RWPE1 (cell line): ENCODE data around the gene BACH2.

ENCODE experiments used
- CTCF ChIA-PET: fragments of 350-600 bp; sonication (Branson Sonifier 250); formaldehyde crosslinking; extraction: SDS; loops from one replicate; lab custom pipeline; 2021; lab: Yijun Ruan, JAX
- POLR2A ChIA-PET: fragments of 400-600 bp; formaldehyde crosslinking; extraction: SDS; loops from one replicate; lab custom pipeline; 2020; ENCODE audit warnings: antibody characterized with exemption; ENCODE audit not compliant: low non-redundant PET; lab: Yijun Ruan, JAX
- DNase-seq: peaks from one replicate; pipeline ENCODE4 v3.0.0; 2012; ENCODE audit warnings: low spot score
- H3K27ac ChIP-seq: fragments of 450-650 bp; 2 replicates; pipeline ENCODE4 v1.5.1; 2017
- CTCF ChIP-seq: fragments of 450-650 bp; conservative IDR thresholded peaks from 2 replicates; pipeline ENCODE4 v1.5.1; 2017; ENCODE audit warnings: low read depth, mild to moderate bottlenecking

The BACH2 gene

GRCh38 chr6:89993411-89993810 lies 303.2 kb downstream of the BACH2 start:
- DNase-seq: no peak

GRCh38 chr6:89992818-89993217 lies 303.8 kb downstream of the BACH2 start:
- no peak for TF ChIP-seq CTCF
- POLR2A ChIA-PET: no interaction called here
- CTCF ChIA-PET: no interaction called here
- DNase-seq: no peak
- H3K27ac ChIP-seq: no peak overlapping the region

More at GRCh38 chr6:89993411-89993810, 303.2 kb downstream of the BACH2 start:
- H3K27ac ChIP-seq: no peak overlapping the region
- ChIA-PET CTCF (no interaction called here), POLR2A (no interaction called here)
- TF ChIP-seq CTCF: no peak

GRCh38 chr6:89989742-89990141 lies 306.9 kb downstream of the BACH2 start:
- no peak overlapping the region for H3K27ac ChIP-seq
- CTCF ChIA-PET: no interaction called here
- no peak for TF ChIP-seq CTCF
- POLR2A ChIA-PET: no interaction called here
- no peak for DNase-seq

- CTCF ChIA-PET: interaction anchor here (0.5 kb wide), 1 partner anchor 1092 kb away, joined by 3 read pairs; no protein-coding TSS in a partner anchor
- POLR2A ChIA-PET: no interaction called here
- no peak overlapping the region for H3K27ac ChIP-seq
- DNase-seq: no peak
- no peak for TF ChIP-seq CTCF
Measured at GRCh38 chr6:89987830-89988229, 308.8 kb downstream of the BACH2 start.

- H3K27ac ChIP-seq: no peak overlapping the region
- CTCF ChIA-PET: no interaction called here
- no peak for DNase-seq
- TF ChIP-seq CTCF: no peak
- POLR2A ChIA-PET: no interaction called here
Measured at GRCh38 chr6:89987140-89987539, 309.5 kb downstream of the BACH2 start.

- CTCF ChIA-PET: interaction anchor here (0.7 kb wide), 1 partner anchor 12 kb away, joined by 3 read pairs; no protein-coding TSS in a partner anchor
- no peak for TF ChIP-seq CTCF
- no peak overlapping the region for H3K27ac ChIP-seq
- POLR2A ChIA-PET: no interaction called here
- no peak for DNase-seq
Measured at GRCh38 chr6:89986650-89987074, 310.0 kb downstream of the BACH2 start.
